Breast epithelium (tissue), 3 donors: ENCODE results near the gene CORO2B.

Experiments used
- POLR2AphosphoS5 ChIP-seq, 3 donors: sonication (generic); formaldehyde crosslinking; IDR thresholded peaks; one replicate each; pipeline ENCODE4 v1.6.1; 2017; ENCODE audit warnings: antibody characterized with exemption in 3 of 3
- TF ChIP-seq, protein P1 (sequence below), 3 donors: fragments of 450-650 bp; IDR thresholded peaks; one replicate each; pipeline ENCODE4 v1.5.1; 2016 to 2017; ENCODE audit warnings: antibody characterized with exemption in 3 of 3, mild to moderate bottlenecking in 3 of 3, moderate library complexity in 3 of 3

GRCh38 chr15:68632101-68632500 is 53.3 kb downstream of the CORO2B start:
- TF ChIP-seq, protein P1, sequence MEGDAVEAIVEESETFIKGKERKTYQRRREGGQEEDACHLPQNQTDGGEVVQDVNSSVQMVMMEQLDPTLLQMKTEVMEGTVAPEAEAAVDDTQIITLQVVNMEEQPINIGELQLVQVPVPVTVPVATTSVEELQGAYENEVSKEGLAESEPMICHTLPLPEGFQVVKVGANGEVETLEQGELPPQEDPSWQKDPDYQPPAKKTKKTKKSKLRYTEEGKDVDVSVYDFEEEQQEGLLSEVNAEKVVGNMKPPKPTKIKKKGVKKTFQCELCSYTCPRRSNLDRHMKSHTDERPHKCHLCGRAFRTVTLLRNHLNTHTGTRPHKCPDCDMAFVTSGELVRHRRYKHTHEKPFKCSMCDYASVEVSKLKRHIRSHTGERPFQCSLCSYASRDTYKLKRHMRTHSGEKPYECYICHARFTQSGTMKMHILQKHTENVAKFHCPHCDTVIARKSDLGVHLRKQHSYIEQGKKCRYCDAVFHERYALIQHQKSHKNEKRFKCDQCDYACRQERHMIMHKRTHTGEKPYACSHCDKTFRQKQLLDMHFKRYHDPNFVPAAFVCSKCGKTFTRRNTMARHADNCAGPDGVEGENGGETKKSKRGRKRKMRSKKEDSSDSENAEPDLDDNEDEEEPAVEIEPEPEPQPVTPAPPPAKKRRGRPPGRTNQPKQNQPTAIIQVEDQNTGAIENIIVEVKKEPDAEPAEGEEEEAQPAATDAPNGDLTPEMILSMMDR (IDR thresholded peaks at IDR 0.05), result no peak
- TF ChIP-seq POLR2AphosphoS5 (IDR thresholded peaks at IDR 0.05), result no peak
